HG03103 (cell line): ENCODE results near the gene ANKRD13D.

Source experiments
- ATAC-seq: cut with Tn5 transposase; IDR thresholded peaks from one replicate; pipeline ENCODE4 v1.9.1; 2021; ENCODE audit warnings: low read depth; ENCODE audit not compliant: unreplicated experiment

Gene ANKRD13D

GRCh38 chr11:67261640-67261945, 27.5 kb upstream of the ANKRD13D start:
- ATAC-seq, result no peak

- no peak for ATAC-seq
Measured at GRCh38 chr11:67261946-67262681, 27.0 kb upstream of the ANKRD13D start.

GRCh38 chr11:67262731-67263675, 26.1 kb upstream of the ANKRD13D start:
- ATAC-seq, result no peak

DNA sequence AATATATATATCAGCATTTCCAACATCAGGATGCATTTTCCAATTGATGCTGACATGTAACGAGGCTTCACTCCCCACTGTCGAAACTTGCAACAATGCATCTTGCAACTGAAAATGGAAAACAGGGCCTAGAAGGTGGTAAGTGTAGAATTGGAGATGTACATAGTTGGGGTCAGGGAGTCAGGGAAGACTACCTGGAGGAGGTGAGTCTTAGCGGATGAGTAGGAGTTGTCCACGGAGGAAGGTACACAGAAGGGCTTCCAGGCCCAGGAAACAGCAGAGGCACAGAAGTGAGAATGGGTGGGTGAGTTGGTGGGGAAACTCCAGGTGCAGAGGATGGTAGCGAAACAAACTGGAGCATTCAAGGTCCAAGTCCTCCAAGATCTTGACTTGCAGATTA, 24.8 kb upstream of the ANKRD13D start:
- no peak for ATAC-seq

GRCh38 chr11:67264877-67265632, 24.0 kb upstream of the ANKRD13D start:
- no peak for ATAC-seq

GRCh38 chr11:67265633-67266448, 23.3 kb upstream of the ANKRD13D start:
- ATAC-seq, result no peak

GRCh38 chr11:67266449-67267187, 22.5 kb upstream of the ANKRD13D start, which contains the start of gene GRK2:
GRK2 (plus strand) TSS chr11:67266473; CDS start chr11:67266700, 227 bp downstream.
- no peak for ATAC-seq

DNA sequence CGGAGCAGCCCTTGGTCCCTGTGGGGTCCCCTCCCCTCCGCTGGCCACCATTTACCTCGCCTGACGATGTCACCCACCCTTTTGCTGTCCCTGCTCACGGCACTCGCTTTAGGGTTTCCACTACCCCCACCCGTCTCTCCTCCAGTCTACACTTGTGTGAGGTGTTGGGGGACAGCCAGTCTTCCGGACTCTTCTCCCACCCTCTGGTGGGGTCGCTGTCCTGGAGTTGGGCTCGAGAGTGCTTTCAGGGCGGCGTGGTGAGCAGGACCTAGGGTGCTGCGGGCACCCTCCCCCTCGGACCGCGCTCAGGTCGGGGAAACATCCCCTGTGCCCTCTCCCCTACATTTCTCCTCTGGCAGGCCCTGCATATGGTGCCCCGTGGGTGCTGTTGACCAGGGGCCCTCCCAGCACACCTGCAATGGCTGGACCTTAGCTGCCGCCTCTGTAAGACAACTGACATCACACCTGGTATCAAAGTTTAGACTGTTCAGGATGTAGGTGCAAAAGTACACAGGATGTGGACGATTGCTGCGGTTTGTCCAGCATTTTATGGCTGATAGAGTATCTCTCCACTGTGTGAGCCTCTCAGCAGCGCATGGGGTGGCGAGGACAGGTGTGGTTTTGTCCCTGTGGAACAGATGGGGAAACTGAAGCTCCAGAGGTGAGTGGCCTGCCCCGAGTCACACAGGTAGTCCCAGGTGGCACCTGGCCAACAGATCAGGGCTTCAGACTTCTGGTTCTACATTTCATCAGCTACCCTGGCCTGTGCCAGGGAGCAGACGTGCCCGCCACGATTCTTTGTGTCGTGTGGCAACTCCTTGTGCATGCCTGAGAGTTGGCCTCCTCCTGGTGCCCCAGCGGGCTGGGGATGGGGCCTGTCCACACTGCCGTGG, 21.7 kb upstream of the ANKRD13D start:
- no peak for ATAC-seq

DNA sequence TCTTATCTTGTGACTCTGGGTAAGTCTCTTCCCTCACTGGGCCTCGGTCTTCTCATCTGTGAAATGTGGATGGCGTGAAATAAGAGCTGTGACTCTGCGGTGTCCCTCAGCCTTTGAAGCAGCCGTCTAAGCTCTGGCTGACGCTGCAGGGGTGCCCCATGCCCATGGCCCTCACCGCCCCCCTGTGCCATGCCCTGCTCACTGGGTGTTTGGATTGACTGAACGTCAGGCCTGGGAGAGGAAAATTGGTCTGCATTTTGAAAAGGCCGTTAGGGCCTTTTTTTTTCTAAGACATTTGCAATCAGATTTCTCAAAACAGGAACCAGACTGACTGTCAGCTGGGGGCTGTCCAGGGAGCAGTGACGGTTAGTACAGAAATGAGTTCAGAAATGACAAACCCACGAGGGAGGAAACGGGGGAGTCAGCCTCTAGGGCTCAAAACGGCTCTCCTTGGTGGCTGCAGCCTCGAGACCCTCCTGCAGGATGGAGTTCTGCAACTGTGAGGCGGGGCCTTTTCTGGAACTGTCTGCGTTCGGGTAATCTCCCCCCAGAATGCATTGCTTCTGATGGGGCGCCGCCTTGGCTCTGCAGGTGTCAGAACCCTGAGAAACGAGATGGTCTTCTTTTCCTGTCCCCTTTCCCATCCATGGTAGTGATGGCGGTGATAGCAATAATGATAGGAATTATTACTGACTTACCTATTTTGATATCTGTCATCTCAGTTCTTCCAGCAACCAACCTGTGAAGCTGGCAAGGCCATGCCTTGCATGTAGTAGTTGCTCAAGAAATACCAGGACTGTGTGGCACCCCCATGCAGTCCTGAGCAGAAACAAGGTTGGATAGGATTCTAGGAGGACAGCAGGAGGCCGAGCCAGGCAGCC, 20.8 kb upstream of the ANKRD13D start:
- ATAC-seq, result no peak

DNA sequence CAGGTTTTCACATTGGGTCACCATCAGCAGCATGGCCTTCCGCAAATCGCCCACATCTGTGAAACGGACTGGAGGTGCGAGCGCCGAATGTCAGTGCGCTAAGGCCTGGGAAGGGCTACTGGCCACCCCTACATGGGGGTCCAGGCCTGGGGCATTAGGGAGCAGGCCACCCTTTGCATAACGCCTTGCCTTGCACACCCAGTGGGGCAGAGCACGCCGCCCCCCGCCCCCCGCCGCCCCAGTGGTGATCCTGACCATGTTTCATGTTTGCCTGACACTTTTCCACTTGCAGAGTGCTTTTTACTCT, 20.2 kb upstream of the ANKRD13D start:
- no peak for ATAC-seq

GRCh38 chr11:67269401-67270255, 19.5 kb upstream of the ANKRD13D start:
- no peak for ATAC-seq

DNA sequence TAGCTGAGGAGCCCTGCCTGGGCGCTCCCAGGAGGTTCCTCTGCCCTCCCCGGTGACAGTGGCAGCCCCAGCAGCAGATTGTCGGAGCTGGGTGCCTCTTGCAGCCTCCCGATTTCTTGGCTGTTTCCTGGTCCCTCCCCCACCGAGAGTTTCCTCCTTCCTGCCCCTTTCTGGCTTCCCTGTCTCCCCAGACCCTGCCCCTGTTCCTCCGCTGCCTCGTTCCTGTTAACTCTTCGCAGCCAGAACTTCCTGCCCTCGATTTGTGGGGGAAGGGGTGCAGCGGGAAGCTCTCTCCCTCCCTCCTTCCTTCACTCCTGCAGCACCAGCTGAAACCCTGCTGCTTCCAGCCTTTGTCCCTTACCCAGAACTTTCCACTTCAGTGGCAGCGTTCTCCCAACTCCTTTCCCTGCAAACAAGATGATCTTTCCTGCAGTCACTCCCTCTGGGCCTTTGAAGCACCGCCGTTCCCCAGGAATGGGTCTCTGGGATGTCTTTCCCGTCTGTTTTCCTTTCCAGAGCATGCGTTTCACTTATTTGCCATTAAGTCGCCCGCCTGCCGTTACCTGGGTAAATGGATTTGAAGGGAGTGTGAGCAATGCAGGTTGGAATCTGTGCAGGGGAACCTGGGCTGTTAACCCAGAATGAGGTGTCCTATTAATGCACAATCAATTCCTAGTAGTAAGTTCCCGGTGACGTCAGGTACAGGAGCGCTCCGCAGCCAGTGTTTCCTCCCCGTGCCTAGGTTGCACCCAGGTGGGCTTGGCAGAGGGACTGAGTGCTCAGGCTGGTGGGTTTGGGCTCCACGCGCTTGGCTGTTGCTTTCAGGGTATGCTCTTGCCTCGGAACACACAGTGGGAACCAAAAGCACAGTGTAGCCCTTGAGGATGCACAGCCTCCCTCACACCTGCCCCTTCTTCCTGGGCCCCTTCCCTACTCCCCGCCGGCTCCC, 18.6 kb upstream of the ANKRD13D start:
- ATAC-seq, result no peak

DNA sequence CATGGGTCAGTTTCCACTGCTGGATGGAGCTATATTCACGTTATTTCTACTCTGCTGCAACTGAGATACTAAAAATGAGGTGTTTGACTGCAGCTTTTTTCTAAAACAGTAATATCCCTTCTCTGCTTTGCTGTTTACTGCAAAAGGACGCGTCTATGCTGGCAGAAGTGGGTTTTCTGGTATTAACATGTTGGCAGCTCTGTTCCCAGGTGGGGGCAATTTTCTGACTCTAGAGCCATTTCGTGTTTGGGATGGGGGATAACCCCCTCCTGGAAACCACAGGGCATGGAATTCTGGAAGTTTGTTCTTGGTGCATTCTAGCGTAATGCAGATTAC, 17.9 kb upstream of the ANKRD13D start:
- ATAC-seq, result no peak

GRCh38 chr11:67271541-67272284, 17.4 kb upstream of the ANKRD13D start:
- no peak for ATAC-seq
